CD4-positive, alpha-beta T cell treated with Interleukin-15 for 4 hours (primary cell): Measurements from ENCODE around the gene CNR2.
A peak's percentile ranks its signal among the peaks of the same experiment; 100 is the strongest.
"Not testable (repeated sequence)": the region's sequence is repeated elsewhere in the genome, so short reads cannot be mapped to it uniquely, and the experiment has no call there.

Source experiments
- DNase-seq: peaks from one replicate; pipeline ENCODE4 v3.0.0-alpha.2; 2020; ENCODE audit warnings: low spot score

CNR2 gene

DNA sequence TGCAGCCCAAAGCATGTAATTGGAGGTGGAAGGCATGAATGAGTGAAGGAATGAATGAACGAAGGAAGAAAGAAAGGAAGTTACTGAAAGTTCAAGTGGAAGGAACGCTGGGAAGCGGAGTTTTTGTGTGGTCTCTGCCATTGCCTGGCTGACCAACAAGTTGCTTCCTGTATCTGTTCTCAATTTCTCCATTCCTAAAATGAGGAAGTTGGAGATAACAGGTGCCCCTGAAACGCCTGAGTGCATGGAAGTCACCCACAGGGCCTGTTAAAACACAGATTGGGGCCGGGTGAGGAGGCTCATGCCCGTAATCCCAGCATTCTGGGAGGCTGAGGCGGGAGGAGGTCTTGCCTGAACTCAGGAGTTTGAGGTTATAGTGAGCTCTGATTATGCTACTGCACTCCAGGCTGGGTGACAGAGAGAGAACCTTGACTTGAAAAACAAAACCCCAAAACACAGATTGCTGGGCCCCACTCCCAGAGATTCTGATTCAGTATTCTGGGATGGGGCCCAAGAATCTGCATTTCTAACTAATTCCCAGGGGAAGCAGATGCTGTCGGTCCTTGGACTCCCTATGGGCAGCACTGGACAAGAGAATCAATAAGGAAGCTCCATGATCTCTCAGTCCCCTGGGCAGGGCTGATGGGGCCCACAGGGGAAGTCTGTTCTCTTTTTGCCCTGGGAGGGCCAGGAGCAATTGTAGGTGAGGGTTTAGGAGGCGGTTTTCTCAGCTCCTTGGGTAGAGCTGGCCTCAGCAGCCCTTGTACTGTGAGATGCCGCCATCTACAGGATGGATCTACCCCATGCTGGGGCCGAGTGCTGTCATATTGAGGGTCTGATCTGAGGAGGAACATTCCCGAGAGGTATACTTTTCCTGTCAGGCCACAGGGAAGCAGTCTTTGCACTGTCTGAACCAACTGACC is 3.3 kb upstream of the CNR2 start:
- peak; percentile 57 for DNase-seq

DNA sequence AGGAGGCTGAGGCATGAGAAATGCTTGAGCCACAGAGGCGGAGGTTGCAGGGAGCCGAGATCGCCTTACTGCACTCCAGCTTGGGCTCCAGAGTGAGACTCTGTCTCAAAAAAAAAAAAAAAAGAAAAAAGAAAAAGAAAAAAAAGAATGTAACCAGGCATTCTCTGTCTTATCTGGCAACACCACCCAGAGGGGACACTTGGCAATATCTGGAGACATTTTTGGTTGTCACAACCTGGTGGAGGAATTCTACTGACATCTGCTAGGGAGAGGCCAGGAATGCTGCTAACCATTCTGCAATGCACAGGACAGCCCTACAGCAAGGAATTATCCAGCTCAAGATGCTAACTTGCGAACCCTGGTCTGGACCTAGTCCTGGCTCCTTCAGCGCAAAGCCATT is 2.3 kb upstream of the CNR2 start:
- no peak for DNase-seq

DNA sequence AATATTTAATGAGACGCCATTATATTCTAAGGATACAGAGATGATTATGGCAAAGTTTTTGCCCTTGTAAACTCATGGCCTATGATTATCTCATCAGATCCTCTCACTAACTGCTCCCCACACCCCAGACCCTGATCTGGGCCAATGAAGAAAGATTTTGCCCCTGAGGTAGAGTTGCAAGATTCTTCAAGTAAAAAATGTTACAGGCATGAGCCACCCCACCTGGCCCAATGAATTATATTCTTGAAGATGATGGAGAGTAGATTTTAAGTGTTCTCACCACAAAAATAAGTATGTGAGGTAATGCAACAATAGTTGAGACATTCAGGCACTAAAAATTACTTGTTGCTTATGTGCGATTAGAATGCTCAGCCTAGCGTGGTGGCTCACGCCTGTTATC is 1.8 kb upstream of the CNR2 start:
- no peak for DNase-seq

DNA sequence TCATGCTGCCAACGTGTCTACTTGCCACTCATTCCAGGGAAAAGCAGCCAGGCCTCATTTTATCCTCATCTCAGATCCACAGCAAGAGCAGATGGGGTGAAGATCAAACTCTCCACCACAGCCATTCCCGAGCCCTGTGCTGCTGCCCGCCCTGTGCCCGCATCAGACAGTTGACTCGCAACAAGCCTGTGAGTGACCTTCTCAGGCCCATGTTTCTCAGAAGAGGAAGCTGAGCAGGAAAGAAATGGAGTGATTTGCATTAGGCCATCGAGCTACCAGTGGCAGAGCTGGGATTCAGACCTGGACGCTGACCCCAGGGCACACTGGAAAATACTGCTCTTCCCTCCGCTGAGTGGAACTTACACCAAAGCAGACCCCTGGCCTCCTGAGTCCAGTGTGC is 1.2 kb downstream of the CNR2 start:
- DNase-seq = no peak

DNA sequence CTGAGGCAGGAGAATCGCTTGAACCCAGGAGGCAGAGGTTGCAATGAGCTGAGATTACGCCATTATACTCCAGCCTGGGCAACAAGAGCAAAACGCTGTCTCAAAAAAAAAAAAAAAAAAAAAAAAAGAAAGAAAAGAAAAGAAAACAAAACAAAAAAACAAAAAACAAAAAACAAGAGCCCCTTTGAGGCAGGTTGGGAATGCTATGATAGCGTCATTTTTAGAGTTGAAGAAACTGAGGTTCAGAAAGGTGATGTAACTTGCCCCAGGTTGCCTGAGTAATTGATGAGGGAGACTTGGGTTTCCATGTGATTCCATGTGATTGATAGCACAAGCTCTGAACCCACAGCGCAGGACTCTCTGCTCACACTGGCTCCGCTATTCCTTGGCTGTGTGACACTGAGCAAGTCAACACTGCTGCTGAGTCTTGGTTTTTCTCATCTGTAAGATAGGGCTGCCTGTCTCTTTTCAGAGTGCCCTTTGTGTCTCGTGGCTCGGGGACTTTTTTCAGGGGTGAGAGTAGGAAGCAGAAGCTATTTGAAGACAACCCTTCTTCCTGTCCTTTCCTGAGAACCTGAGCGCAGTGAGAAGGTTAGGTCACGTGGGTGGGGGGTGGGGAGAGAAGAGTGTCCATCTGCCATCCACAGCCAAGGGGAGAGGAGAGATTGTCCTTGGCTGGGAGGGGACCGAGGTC is 2.5 kb downstream of the CNR2 start:
- peak; percentile 16 for DNase-seq

DNA sequence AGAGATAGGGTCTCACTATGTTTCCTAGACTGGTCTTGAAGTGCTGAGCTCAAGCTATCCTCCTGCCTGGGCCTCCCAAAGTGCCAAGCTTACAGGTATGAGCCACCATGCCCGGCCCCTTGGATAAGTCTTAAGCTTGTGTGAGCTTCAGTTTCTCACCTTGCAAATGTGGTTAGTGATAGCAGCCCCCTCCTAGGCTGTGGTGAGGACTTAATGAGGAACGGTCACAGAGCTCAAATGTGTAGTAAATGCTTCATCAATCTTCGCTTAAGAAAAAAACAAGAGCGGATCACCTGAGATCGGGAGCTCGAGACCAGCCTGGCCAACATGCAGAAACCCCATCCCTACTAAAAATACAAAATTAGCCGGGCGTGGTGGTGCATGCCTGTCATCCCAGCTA is 3.0 kb downstream of the CNR2 start:
- DNase-seq = no peak

DNA sequence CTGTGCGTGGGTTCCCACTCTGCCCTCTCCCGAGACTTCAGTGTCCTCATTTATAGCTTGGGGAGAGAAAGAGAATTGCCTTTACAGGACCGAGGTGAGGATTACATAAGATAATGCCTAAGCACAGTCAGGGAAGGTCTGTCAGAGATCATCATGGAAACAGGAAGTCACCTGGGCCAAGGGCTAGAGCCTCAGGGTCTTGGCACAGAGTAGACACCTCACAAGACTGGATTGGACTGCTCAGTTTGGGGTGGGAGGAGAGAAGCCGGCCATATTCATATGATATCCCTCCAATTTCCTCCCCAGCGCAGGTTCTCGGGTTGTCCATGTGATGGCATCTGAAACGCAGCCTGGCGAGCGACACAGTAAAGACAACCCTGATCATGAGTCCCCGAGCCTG is 3.8 kb downstream of the CNR2 start:
- DNase-seq = no peak

DNA sequence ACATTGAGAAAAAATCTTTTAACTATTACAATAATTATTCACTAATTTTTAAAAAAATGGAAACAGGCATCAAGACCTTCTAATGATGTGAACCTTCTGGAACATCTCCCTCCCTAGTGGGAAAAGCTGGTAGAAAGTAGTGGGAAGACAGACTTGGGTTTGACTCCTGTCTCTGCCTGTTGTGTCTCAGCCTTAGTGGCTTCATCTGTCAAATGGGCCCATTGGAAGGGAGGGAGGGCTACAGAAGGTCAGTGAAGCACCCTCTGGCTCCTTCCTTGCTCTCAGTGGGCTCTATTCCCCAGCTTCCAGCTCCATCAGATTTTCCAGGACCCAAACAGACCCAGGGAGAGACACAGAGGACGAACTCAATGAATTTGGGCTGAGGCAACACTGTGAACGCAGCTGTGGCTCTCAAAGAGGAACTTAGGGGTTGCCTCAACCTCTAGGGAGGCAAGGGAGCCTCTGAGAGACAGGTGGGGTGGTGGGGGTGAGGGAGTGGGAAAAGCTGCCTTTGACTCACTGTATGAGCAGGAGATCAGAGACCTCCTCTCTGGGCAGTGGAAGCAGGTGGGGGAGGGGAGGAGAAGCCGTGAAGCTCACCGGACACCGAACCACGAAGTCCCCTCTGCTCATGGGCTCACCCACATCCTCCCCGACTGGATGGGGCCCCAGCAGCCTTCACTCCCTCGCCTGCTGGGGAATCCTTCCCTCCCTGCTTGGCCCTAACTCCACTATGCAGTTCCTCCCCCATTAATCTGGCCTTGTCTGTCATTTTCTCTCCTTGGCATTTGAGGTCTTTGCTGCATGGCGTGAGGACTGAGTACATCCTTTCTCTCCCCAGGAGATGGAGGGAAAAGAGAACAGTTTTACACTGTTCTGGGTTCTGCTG is 4.5 kb downstream of the CNR2 start:
- peak; percentile 28 for DNase-seq

DNA sequence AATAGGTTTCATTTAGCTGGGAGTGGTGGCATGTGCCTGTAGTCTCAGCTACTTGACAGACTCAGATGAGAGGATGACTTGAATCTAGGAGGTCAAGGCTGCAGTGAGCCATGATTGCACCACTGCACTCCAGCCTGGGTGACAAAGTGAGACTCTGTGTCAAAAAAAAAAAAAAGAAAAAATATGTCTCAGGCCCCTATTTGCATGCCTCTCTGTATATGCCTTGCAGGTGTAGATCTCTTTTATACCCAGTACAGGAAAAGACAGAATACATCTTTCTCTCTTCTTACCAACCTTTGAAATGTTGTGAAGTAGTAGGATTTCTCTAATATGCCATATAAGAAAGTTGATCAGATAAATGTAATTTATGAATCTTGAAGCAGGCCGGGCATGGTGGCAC is 6.4 kb downstream of the CNR2 start:
- no peak for DNase-seq

DNA sequence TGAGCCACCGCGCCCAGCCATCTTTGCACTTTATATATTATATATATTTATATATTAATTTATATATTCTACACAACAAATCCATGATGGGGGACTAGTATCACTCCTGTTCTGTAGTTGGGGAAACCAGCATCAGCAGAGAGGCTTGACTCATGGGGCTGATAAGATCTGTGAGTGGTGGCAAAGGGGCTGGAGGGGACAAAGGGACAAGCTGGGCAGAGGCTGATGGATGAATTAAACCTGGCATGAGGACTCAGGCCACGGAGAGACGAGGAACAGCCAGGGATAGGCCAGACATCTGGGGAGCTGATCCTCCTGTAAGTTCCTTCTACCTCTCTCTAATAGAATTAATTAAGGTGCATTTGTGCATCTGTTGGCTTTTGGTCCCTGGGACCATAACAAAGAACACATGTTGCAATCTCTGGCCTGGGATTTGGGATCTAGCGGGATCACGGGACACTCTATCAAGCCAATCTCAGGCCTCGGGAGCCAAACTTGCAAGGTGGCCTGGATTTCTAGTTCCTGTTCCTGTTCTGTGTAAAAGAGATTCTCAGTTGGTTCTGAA is 7.6 kb downstream of the CNR2 start:
- no peak for DNase-seq

DNA sequence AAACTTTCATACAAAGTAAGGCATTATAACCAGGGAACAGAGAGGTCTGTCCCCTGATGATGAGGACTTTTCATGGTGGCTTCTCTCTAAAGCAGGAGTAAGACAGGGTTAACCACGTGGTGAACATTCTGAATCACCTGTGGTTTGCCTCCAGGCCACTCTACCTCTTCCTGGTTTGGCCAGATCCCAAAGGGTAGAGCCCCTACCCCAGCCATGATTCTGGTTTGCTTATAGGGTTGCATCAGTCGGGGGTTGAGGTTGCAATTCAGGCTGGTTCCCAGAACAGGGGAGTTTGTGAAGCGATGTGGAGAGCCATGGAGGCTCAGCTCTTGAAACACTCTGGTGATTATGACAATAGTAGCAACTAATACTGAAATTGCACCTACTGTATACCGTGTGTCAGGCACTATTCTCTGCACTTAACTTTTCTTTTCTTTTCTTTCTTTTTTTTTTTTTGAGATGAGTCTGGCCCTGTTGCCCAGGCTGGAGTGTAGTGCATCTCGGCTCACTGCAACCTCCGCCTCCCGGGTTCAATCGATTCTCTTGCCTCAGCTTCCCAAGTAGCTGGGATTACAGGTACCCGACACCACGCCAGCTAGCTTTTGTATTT is 8.3 kb downstream of the CNR2 start:
- DNase-seq = no peak

DNA sequence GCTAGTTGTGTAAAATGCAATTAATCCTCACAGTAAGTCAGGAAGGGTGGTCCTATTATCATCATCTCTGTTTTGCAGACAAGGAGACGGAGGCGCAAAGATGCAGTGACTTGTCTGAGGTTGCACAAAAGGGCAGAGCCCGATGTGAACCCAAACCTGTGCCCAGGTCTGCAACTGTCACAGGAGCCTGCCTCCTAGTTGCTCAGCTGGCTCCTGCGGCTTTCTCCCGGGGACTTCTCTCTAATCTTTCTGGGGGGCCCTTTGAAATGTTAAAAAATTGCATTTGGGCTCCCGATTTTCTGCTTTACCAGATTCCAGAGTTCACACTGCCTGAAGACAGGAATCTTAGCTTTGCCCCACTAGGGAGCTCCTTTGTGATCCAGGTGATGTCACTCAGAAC is 9.4 kb downstream of the CNR2 start:
- no peak for DNase-seq

DNA sequence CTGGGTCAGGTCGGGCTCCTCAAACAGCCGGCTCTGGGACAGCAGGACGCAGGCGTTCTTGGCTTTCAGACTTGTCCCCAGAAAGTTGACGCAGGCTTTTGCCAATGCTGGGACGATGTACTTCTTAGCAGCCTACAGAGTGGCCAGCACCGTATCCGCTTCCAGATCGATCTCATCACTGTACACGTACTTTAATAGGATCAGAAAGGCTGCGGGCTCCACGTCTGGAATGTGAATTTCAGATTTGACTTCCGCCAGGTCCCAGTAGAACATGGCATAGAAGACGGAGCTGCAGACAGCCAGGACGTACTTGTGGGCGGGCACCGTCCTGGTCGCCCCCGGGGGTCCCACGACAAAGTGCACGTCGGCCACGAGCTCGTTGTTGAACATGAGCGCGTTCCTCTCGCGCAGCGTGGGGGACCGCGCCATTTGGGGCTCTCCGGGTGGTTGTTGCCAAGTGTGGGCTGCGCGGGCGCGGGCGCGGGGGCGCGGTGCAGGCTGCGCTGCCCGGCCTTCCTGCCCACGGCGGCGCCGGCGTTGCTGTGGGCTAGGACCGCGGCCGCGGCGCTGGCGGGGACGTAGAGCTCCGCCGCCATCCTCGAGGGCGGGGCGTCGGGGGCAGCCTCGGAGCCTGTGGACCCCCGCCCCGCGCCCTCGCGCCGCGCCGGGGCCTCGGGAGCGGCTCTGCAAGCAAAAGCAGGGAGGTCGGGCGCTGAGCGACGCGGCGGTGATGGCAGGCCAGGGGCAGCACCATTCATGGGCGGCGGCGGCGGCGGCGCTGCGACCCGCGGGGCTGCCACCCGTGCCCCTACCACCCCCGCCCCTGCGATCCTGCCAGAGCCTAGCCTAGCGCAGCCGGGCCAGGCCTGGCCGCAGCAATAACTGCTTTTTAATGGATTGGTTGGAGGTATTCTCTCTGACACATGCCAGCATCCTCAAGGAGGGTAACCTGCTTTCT is 10.6 kb downstream of the CNR2 start:
- no peak for DNase-seq

DNA sequence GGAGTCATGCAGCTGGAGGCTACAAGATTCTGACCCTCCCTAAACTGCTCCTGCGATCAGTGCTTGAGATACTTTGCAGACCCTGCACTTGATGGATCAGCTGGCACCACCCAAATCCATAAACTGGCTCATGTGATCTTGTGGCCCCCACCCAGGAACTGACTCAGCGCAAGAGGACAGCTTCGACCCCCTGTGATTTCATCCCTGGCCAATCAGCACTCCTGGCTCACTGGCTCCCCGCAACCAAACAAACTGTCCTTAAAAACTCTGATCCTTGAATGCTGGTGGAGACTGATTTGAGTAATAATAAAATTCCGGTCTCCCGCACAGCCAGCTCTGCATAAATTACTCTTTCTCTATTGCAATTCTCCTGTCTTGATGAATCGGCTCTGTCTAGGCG is 13.1 kb downstream of the CNR2 start:
- not testable (repeated sequence) for DNase-seq

DNA sequence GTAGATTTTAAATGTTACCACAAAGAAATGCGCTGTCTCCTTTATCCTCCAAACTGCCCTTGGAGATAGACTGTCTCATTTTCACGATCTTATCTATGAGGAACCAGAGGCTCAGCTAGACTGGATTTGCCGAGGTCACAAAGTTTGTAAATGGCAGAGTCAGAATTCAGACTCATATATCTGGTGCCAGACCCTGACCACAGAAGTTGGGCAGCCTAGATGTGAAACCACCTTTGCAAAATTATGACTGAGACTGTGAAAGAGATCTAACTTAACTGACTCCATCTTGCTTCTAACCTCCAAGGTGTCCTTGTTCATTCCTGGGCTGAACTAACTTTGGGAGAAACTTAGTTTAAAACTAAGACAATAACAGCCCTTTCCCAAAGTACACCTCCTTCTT is 14.1 kb downstream of the CNR2 start:
- no peak for DNase-seq

DNA sequence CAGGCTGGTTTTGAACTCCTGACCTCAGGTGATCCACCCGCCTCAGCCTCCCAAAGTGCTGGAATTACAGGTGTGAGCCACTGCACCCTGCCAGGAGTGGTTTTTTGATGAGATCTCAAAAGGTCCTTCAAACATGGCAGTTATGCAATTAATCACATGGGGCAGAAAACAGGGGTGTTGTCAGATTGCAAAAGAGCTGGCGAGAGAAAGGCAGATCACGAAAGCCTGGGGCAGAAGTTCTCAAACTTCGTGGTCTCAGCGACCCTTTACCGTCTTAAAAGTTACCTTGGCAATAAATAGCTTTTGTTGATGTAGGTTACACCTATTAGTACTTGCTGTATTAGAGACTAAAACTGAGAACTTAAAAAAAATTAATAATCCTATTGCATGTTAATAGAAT is 16.1 kb downstream of the CNR2 start:
- DNase-seq = no peak

DNA sequence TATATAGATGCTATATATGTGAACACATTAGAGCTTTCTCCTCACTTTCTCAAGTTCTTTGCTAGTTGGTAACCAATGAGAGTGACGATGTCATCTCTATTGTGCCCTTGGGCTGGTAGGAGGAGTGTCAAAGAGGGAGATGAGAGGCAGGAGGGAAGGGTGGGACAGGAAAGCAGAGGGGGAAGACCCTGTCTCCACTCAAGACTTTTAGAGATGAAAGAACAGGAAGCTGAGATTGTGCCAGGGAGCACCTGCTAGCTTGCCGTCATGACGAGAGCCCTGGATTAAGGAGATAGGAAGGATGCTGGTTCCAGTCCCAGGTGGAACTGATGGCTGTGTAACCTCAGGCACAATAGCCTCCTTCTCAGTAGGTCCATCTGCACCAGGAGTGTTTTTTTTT is 16.7 kb downstream of the CNR2 start:
- no peak for DNase-seq

DNA sequence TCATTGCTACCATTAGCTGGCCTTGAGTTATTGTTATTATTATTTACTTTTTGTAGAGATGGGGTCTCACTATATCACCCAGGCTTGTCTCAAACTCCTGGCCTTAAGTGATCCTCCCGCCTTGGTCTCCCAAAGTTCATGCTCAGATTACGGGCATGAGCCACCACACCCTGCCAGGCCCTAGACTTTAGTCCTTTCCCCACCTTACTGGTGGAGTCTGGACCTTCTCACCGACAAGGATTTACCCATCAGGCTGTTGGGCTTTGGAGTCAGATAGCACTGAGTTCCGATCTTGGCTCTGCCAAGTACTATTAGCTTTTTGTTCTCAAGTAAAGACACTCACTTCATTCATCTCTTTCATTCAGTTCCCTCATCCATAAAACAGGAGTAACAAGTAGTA is 17.2 kb downstream of the CNR2 start:
- DNase-seq = no peak

DNA sequence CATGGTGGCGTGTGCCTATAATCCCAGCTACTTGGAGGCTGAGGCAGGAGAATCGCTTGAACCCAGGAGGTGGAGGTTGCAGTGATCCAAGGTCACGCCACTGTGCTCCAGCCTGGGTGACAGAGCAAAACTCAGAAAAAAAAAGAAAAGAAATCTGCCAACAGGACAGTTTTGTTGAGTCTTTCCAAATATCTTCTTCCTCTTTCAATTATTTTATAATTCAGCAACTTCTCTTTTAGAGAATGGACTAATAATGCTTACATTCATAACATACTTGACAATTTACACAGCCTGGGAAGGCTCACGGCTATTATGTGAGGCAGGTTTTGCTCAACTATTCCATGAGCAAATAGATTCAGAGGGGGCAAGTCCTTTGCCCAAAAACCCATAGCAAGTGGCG is 18.1 kb downstream of the CNR2 start:
- no peak for DNase-seq

DNA sequence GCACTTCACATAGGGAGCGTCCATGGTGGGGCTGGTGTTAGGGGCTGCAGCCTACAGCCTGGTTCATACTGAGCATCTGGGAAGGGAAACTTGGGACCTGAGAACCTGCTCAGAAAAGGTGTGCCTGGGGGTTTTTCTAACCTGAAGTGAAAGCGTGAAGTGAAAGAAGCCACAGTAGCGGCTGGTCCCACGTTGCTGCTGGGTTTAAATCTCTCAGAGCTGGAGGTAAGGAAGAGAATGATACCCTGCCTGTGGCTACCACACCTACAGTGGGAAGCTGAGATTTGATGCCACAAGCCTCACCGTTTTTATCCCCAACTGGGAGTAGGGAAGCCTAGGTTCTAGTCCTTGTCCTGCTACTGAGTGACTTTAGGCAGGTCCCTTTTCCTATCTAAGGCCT is 24.1 kb downstream of the CNR2 start:
- DNase-seq = no peak

DNA sequence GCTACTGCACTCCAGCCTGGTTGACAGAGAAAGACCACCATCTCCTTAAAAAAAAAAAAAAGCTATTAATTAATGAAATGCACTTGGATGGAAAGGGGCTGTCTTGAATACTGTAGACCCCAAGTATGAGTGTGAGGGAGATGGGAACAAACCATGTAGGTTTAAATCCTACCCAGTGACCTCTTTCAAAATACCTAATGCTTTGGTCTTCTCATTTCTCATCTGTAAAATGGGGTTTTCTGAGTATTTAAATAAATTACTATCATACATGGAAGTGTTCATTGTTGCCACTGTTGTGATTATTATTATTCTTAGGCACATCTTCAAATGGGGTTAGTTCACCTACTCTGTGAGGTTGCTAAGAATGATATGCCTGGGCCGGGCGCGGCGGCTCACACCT is 27.9 kb downstream of the CNR2 start:
- no peak for DNase-seq
